OCI-LY7 (cell line): ENCODE data around the gene LSR.

Source experiments
- CTCF ChIP-seq: fragments of 200-600 bp; sonication (generic); conservative IDR thresholded peaks from 2 replicates; pipeline ENCODE4 v1.5.1; 2014; ENCODE audit warnings: mild to moderate bottlenecking, antibody characterized with exemption, low read length, moderate library complexity, mixed read lengths
- EZH2phosphoT487 ChIP-seq: fragments of 200-600 bp; sonication (generic); IDR thresholded peaks from 2 replicates; pipeline ENCODE4 v1.6.1; 2018; ENCODE audit warnings: low read depth, borderline replicate concordance, mild to moderate bottlenecking, mixed run types, antibody characterized with exemption, low read length, moderate library complexity, mixed read lengths

- no peak for TF ChIP-seq CTCF
- TF ChIP-seq EZH2phosphoT487, result no peak
Observed at GRCh38 chr19:35229601-35230000, 19.2 kb upstream of the LSR start.
